GM10266 (cell line): ENCODE measurements around the gene UCP2.

ENCODE experiments used
- DNase-seq: peaks from one replicate; pipeline ENCODE4 v3.0.0; 2012; ENCODE audit errors: extremely low spot score
- CTCF ChIP-seq: IDR thresholded peaks from 2 replicates; pipeline ENCODE4 v1.5.1; 2012; ENCODE audit warnings: mild to moderate bottlenecking, low read depth; ENCODE audit not compliant: control insufficient read depth, insufficient read depth; ENCODE audit errors: missing control alignments

The UCP2 gene

GRCh38 chr11:73957654-73958361, 24.8 kb downstream of the UCP2 start:
- TF ChIP-seq CTCF = no peak
- no peak for DNase-seq

GRCh38 chr11:73956876-73957653, 25.6 kb downstream of the UCP2 start:
- TF ChIP-seq CTCF = no peak
- no peak for DNase-seq

GRCh38 chr11:73951797-73952196, 30.8 kb downstream of the UCP2 start:
- no peak for TF ChIP-seq CTCF
- DNase-seq = no peak

DNA sequence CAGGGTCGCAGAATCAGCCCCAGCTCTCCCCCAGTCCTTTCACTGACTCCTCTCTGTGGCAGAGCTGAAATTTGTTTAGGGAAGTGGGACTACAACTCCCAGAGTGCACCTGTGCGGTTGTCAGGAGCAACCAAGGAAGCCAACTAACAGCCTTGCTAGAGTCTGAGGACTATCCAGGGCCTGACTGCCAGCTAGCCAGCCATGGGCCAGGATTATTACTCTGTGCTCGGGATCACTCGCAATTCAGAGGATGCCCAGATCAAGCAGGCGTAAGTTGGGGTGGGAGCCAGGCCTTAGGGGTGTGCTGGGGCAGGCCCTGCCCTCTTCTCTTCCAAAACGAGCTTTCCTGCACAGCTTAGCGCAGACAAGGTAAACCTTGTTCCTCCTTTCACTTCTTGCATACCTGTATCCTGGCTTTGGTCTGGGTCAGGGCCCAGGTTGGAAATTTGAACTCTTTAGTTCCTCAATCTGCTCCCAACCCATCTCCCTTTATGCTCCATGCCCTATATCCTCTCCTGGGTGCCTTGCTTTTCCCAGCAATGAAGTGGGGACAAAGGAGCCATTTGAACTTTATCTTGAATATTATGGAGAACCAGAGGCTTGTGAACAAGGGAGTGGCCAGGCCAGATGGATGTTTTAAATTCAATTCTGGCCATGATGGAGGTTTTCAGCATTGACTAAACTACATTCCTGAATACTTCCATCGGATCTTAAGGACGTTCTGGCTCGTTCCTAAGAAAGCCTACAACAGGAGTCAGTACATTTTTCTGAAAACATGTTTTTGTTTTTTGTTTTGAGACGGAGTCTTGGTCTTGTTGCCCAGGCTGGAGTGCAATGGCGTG, 31.6 kb downstream of the UCP2 start, which contains the start of gene DNAJB13:
DNAJB13 (plus strand) TSS at position 158 of the 842 bp plus-strand sequence; CDS start at position 202, 44 bp downstream.
- no peak for TF ChIP-seq CTCF
- peak; percentile 79 for DNase-seq

GRCh38 chr11:73949912-73950311, 32.7 kb downstream of the UCP2 start:
- TF ChIP-seq CTCF = no peak
- DNase-seq = no peak

DNA sequence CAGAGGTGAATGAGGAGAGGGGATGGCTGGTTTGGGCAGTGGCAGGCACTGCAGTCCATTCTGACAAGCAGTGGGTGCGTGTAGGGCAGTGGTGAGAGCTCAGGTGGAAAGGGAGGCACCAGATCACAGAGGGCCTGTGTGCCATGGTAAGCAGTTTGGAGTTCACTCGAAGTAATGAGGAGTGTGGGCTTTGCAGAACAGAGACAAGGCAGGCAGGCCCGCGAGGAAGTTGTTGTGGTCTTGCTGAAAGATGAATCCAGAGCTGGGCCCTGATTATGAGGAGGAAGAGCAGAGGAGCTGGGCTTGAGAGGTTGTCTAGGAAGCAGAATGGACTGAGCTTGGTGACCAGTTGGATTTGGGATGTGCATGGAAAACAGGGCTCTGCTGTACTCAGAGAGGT, 33.4 kb downstream of the UCP2 start:
- DNase-seq = no peak
- TF ChIP-seq CTCF = no peak
